OCI-LY3 (cell line): ENCODE data around the gene ABCD4.

Experiments used
- H2AFZ ChIP-seq: fragments of 200-600, 300-600 bp; shearing (Covaris generic); 2 replicates; pipeline ENCODE4 v1.6.0; 2014; ENCODE audit warnings: antibody characterized with exemption, low read depth, low read length
- H3K27ac ChIP-seq: fragments of 200-600, 300-600 bp; sonication (generic); 2 replicates; pipeline ENCODE4 v1.5.1; 2014; ENCODE audit warnings: mild to moderate bottlenecking, low read length, moderate library complexity, mixed read lengths
- H3K27me3 ChIP-seq: fragments of 200-600, 300-600 bp; sonication (generic); 2 replicates; pipeline ENCODE4 v1.6.1; 2014; ENCODE audit warnings: low read depth, low read length, mixed read lengths
- H3K36me3 ChIP-seq: fragments of 200-600, 300-600 bp; sonication (generic); replicated peaks from 2 replicates; pipeline ENCODE3; 2014; ENCODE audit warnings: low read depth, low read length, mixed read lengths
- H3K4me1 ChIP-seq: fragments of 300-600, 200-600 bp; sonication (generic); 2 replicates; pipeline ENCODE4 v1.6.1; 2014; ENCODE audit warnings: low read length, mixed read lengths
- H3K4me2 ChIP-seq: fragments of 200-600, 300-600 bp; sonication (generic); 2 replicates; pipeline ENCODE4 v1.6.1; 2014; ENCODE audit warnings: low read length, mixed read lengths
- H3K4me3 ChIP-seq: fragments of 300-600, 200-600 bp; sonication (generic); 2 replicates; pipeline ENCODE4 v1.5.1; 2014; ENCODE audit warnings: antibody characterized with exemption, mild to moderate bottlenecking, low read length, moderate library complexity
- H3K79me2 ChIP-seq: fragments of 300-600, 200-600 bp; shearing (Covaris generic); 2 replicates; pipeline ENCODE4 v1.6.1; 2014; ENCODE audit warnings: mild to moderate bottlenecking, low read length, mixed read lengths
- H3K9ac ChIP-seq: fragments of 300-600, 200-600 bp; shearing (Covaris generic); 2 replicates; pipeline ENCODE4 v1.6.0; 2014; ENCODE audit warnings: mild to moderate bottlenecking, low read length, moderate library complexity
- H3K9me3 ChIP-seq: fragments of 200-600, 300-600 bp; shearing (Covaris generic); 2 replicates; pipeline ENCODE4 v1.6.1; 2014; ENCODE audit warnings: low read length, mixed read lengths; ENCODE audit not compliant: insufficient read depth
- H4K20me1 ChIP-seq: fragments of 200-600, 300-600 bp; sonication (generic); 2 replicates; pipeline ENCODE4 v1.6.1; 2016; ENCODE audit warnings: low read length, mixed read lengths; ENCODE audit not compliant: insufficient read depth
- EZH2phosphoT487 ChIP-seq: fragments of 200-600 bp; shearing (Covaris generic); IDR thresholded peaks from 2 replicates; pipeline ENCODE4 v1.6.1; 2018; ENCODE audit warnings: antibody characterized with exemption, mixed run types, low read depth
- TF ChIP-seq, protein P1 (sequence below): fragments of 200-600, 300-600 bp; sonication (generic); IDR thresholded peaks from 2 replicates; pipeline ENCODE4 v1.5.1; 2014; ENCODE audit warnings: antibody characterized with exemption, low read length, low read depth

ABCD4 gene

DNA sequence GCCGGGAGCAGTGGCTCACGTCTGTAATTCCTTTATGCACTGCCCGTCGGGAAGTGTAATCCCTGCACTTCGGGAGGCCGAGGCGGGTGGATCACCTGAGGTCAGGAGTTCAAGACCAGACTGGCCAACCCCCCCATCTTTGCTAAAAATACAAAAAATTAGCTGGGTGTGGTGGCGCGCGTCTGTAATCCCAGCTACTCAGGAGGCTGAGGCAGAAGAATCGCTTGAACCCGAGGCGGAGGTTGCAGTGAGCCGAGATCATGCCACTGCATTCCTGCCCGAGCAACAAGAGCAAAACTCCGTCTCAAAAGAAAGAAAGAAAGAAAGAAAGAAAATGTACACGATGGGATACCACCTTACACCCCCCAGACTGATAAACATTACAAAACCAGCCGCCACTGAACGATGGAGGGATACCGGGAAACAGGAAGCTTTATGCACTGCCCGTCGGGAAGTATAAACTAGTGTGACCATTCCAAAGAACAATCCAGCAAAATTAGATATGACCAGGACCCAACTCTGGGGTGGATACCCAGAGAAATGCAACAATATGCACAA, 1.1 kb downstream of the ABCD4 start:
- Histone ChIP-seq H3K27ac (0 out of 2 replicates have a peak overlapping the region, but pooled peaks have one; percentile 61), H3K79me2 (peaks cover 28% of the 10 kb centered on the region), H3K4me1 (peaks cover 10% of the 10 kb centered on the region), H3K9ac (peak overlapping the region; percentile 77), H2AFZ (no peak overlapping the region), H3K4me2 (peak overlapping the region; percentile 71), H3K9me3 (no peaks in the 10 kb centered on the region), H3K36me3 (peaks cover 10% of the 10 kb centered on the region), H3K27me3 (no peaks in the 10 kb centered on the region), H3K4me3 (peak overlapping the region; percentile 90), H4K20me1 (peaks cover 2% of the 10 kb centered on the region)
- no peak for TF ChIP-seq EZH2phosphoT487
- TF ChIP-seq, protein P1, sequence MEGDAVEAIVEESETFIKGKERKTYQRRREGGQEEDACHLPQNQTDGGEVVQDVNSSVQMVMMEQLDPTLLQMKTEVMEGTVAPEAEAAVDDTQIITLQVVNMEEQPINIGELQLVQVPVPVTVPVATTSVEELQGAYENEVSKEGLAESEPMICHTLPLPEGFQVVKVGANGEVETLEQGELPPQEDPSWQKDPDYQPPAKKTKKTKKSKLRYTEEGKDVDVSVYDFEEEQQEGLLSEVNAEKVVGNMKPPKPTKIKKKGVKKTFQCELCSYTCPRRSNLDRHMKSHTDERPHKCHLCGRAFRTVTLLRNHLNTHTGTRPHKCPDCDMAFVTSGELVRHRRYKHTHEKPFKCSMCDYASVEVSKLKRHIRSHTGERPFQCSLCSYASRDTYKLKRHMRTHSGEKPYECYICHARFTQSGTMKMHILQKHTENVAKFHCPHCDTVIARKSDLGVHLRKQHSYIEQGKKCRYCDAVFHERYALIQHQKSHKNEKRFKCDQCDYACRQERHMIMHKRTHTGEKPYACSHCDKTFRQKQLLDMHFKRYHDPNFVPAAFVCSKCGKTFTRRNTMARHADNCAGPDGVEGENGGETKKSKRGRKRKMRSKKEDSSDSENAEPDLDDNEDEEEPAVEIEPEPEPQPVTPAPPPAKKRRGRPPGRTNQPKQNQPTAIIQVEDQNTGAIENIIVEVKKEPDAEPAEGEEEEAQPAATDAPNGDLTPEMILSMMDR: no peak

DNA sequence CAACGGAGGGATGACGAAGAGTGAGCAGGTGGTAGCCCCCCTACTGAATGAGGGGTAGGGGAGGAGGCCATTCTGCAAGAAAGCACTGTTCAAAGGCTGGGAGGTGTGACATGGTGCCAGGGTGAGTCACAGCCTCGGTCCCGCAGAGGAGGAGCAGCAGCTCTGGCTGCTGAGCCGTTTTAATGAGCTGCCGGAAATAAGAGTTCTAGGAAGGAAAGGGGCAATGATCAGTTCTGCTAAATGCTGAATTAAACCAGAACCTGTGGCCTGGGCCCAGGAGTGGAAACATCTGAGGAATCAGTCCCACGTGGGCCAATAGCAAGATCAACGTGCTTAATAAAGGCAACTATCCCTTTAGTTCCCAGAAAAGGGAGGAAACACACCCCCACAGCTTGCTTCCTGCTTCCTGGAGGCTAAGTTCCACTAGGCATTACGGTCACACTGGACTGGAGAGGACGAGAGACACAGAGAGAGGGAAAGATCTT, 3.6 kb downstream of the ABCD4 start:
- H3K4me2 ChIP-seq: no peak overlapping the region
- TF ChIP-seq EZH2phosphoT487: no peak
- TF ChIP-seq, protein P1: no peak
- H3K9ac ChIP-seq: no peak overlapping the region
- H3K9me3 ChIP-seq: no peaks in the 10 kb centered on the region
- peaks cover 3% of the 10 kb centered on the region for H4K20me1 ChIP-seq
- no peak overlapping the region for H3K27ac ChIP-seq
- H3K79me2 ChIP-seq: peaks cover 28% of the 10 kb centered on the region
- H3K4me3 ChIP-seq: no peak overlapping the region
- H3K27me3 ChIP-seq: no peaks in the 10 kb centered on the region
- peaks cover 13% of the 10 kb centered on the region for H3K36me3 ChIP-seq
- H3K4me1 ChIP-seq: peaks cover 10% of the 10 kb centered on the region
- H2AFZ ChIP-seq: no peak overlapping the region

DNA sequence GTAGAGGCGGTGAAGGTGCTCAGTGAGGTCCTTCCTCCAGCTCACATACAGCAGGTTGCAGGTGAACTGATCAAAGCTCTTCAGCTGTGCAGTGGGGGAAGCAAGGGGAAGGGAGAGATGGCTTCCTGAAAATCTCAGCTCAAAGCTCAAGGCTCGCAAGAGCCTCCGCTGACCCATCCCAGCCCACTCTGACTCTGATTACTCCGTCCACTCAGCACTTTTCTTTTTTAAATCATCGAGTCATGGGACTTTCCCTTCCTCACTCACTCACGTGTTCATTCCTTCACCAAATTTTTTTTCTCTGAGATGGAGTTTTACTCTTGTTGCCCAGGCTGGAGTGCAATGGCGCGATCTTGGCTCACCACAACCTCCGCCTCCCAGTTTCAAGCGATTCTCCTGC, 4.7 kb downstream of the ABCD4 start:
- Histone ChIP-seq H4K20me1 (peaks cover 3% of the 10 kb centered on the region), H3K36me3 (peaks cover 13% of the 10 kb centered on the region), H3K4me2 (no peak overlapping the region), H3K27ac (no peak overlapping the region), H3K27me3 (no peaks in the 10 kb centered on the region), H3K9ac (no peak overlapping the region), H3K4me3 (no peak overlapping the region), H3K9me3 (no peaks in the 10 kb centered on the region), H2AFZ (no peak overlapping the region), H3K79me2 (peaks cover 28% of the 10 kb centered on the region), H3K4me1 (peaks cover 5% of the 10 kb centered on the region)
- TF ChIP-seq, protein P1: no peak
- no peak for TF ChIP-seq EZH2phosphoT487

DNA sequence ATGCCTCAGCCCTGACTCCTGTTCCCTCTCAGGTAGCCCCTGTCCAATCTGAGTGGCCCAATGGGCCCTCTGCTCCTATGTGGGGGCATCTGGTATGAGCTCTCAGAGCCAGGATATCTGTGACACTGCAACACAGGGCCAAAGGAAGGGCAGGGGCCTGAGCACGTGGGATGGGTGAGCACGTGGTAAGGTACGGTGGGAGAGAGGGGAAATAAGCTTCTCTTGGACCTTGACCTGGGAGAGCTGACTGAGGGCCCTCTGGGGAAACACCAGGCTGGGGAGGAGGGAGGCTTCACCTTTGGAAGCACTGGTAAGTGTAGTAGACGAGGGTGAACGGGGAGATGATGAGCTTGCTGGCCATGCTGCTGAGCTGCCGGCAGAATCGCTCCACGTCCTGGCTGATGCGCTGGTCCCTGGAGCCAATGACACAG, 6.7 kb downstream of the ABCD4 start:
- Histone ChIP-seq H3K36me3 (peaks cover 20% of the 10 kb centered on the region), H3K9me3 (no peaks in the 10 kb centered on the region), H3K9ac (no peak overlapping the region), H2AFZ (no peak overlapping the region), H3K79me2 (peaks cover 11% of the 10 kb centered on the region; the same call in 1 of the 2 replicates), H3K4me1 (no peaks in the 10 kb centered on the region), H3K27me3 (no peaks in the 10 kb centered on the region), H3K27ac (no peak overlapping the region), H4K20me1 (peaks cover 3% of the 10 kb centered on the region), H3K4me2 (no peak overlapping the region), H3K4me3 (no peak overlapping the region)
- TF ChIP-seq, protein P1: no peak
- no peak for TF ChIP-seq EZH2phosphoT487
